GM21529 (cell line): ENCODE data around the gene DSG1.
"Not testable (repeated sequence)": the region's sequence is repeated elsewhere in the genome, so short reads cannot be mapped to it uniquely, and the experiment has no call there.

ENCODE experiments used
- ATAC-seq: cut with Tn5 transposase; IDR thresholded peaks from one replicate; pipeline ENCODE4 v1.9.1; 2021; ENCODE audit not compliant: unreplicated experiment

Gene DSG1

GRCh38 chr18:31343454-31343853 lies 25.5 kb downstream of the DSG1 start:
- ATAC-seq, result no peak

GRCh38 chr18:31353336-31353735 lies 35.4 kb downstream of the DSG1 start:
- not testable (repeated sequence) for ATAC-seq

- ATAC-seq, result no peak
Observed at GRCh38 chr18:31354990-31355389, 37.0 kb downstream of the DSG1 start.

GRCh38 chr18:31356025-31356424 lies 38.1 kb downstream of the DSG1 start:
- no peak for ATAC-seq

DNA sequence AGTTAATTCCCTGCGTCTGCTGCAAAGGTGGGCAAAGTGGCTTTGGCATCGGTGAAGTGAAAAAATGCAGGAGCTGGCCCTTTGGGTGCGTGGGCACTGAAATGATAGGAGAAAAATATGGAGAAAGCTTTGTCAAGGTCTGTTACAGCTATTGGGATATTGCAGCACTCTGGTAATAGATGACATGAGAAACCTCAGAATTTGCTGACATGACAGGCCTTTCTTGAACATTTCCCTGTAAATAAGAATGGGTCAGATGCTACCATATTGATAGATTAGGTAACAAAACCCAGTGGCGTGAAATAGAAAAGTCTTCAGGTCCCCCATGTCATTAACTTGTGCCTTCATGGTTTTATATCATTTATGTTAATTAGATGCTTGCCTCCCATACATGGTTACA lies 46.2 kb downstream of the DSG1 start:
- no peak for ATAC-seq

DNA sequence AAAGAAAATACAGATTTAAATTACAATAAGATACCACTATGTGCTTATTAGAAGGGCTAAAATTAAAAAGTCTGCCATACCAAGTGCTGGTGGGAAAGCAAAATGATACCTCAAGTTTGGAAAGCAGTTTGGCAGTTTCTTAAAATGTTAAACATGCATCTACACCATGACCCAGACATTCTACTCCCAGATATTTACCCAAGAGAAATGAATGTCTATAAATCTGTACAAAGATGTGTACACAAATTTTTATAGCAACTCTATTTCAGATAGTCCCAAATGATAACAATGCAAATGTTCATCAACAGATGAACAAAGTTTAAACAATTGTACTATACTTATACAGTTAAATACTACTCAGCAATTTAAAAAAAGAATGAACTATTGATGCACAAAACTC lies 51.5 kb downstream of the DSG1 start:
- ATAC-seq, result no peak

GRCh38 chr18:31371989-31372388 lies 54.0 kb downstream of the DSG1 start:
- no peak for ATAC-seq

DNA sequence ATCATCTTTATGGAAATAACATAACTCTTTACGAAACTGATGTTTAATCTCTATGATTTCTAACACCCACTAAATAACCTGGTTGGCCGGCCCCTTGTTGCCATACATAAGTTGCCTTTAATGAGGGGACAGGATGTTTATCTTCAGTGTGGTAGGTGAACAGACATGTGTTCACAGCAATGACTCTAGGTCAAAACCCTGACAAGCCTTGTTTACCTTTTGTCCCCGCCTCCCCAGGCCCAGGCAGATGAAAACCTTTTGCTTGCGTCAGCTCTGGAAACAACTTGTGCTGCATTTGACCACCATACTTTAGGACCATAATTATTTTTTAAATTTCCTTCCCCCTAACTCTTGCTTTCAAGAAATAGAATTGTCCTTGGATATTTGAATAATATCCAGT lies 55.7 kb downstream of the DSG1 start:
- no peak for ATAC-seq

GRCh38 chr18:31376477-31376876 lies 58.5 kb downstream of the DSG1 start, which contains the start of gene DSG4:
DSG4 (plus strand) TSS chr18:31376777; CDS start chr18:31376912, 135 bp downstream.
- ATAC-seq, result no peak

- no peak for ATAC-seq
Observed at GRCh38 chr18:31380912-31381311, 63.0 kb downstream of the DSG1 start.

- no peak for ATAC-seq
Observed at GRCh38 chr18:31382107-31382506, 64.1 kb downstream of the DSG1 start.

GRCh38 chr18:31386741-31387140 lies 68.8 kb downstream of the DSG1 start:
- no peak for ATAC-seq

DNA sequence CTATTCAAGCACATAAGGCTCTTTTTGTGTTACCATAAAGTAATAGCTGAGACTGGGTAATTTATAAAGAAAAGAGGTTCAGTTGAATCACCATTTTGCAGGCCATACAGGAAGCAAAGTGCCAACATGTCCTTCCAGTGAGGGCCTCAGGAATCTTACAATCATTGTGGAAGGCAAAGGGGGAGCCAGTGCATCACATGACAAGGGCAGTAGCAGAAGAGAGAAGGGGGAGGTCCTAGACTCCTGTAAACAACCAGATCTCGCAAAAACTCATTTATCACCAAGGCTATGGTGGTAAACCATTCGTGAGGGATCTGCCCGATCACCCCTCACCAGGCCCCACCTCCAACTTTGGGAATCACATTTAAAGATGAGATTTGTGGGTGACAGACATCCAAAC lies 75.3 kb downstream of the DSG1 start:
- ATAC-seq, result no peak

- ATAC-seq, result no peak
Observed at GRCh38 chr18:31396796-31397612, 79.0 kb downstream of the DSG1 start.

DNA sequence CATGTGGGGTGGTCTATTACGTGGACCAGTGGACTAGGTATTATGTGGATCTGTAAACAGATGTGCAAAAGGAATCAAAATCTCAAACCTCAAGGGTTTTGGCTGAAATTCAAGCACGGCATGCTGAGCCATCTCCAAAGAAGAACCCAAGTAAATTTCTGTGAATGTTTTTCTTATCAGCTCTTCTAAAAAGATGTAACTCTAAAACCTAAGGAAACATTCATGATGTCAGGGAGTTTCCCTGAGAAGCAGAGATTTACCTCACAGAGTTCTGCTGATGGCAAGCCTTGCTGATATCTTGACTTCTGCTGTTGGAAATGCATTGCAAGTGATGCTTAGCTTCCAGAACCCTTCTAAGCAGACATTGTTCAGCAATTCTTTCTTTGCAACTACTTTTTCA lies 80.2 kb downstream of the DSG1 start:
- no peak for ATAC-seq

DNA sequence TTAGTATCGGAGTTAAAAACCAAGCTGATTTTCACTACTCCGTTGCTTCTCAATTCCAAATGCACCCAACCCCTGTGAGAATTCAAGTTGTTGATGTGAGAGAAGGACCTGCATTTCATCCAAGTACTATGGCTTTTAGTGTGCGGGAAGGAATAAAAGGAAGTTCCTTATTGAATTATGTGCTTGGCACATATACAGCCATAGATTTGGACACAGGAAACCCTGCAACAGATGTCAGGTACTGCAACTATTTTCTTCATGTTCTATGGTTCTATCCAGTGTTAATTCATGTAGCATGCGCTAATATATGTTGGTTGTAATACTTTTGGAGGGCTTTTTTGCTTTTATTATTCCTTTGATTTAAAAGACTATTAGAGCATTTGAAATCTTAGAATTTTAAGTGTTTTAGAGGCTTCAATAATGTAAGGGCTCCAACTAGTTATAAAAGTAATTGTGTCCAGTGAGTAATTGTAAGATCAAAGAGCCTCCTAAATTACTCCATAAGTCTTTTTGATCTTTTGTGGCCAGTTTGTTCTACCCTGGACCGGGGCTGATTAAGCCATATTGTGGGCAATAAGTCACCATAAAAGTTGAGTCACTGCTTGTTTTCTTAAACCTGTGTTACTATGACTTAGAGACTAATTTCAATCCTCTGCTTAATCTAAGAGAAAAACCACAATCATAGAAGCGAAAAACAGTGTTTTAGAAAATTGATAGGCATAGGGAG lies 81.5 kb downstream of the DSG1 start:
- ATAC-seq, result no peak

- no peak for ATAC-seq
Observed at GRCh38 chr18:31401156-31402025, 83.4 kb downstream of the DSG1 start.

- ATAC-seq, result no peak
Observed at GRCh38 chr18:31402026-31402373, 84.0 kb downstream of the DSG1 start.

DNA sequence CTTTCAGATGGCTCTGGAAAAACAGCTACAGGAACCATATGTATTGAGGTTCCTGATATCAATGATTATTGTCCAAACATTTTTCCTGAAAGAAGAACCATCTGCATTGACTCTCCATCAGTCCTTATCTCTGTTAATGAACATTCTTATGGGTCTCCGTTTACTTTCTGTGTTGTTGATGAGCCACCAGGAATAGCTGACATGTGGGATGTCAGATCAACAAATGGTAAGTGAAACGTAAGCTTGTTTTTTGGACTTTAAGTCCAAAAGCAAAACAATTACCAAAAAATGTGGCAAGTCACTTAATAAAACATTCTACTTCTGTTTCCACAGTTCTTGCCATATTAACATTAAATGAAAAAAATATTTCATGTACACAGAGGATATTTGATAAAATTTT lies 85.4 kb downstream of the DSG1 start:
- ATAC-seq, result no peak
